HFF-Myc (cell line): ENCODE results near the gene PPP1R15A.
"Not testable (repeated sequence)": the region's sequence is repeated elsewhere in the genome, so short reads cannot be mapped to it uniquely, and the experiment has no call there.

Experiments
- DNase-seq: peaks from one replicate; pipeline ENCODE4 v3.0.0-alpha.2; 2011; ENCODE audit warnings: low read depth; ENCODE audit errors: extremely low read depth
- H3K4me3 ChIP-seq: replicated peaks from 2 replicates; pipeline ENCODE4 v1.5.1; 2011; ENCODE audit warnings: low read depth, mild to moderate bottlenecking, control low read depth, low read length
- CTCF ChIP-seq: IDR thresholded peaks from 2 replicates; pipeline ENCODE4 v1.5.1; 2012; ENCODE audit warnings: mild to moderate bottlenecking, low read depth, low read length, control low read depth; ENCODE audit errors: missing control alignments

PPP1R15A gene

GRCh38 chr19:48907671-48908070, 35.5 kb downstream of the PPP1R15A start:
- TF ChIP-seq CTCF, result no peak
- DNase-seq, result no peak
- no peak overlapping the region for H3K4me3 ChIP-seq

- not testable (repeated sequence) for H3K4me3 ChIP-seq, DNase-seq
Measured at GRCh38 chr19:48909424-48910077, 37.3 kb downstream of the PPP1R15A start.

- H3K4me3 ChIP-seq, result no peak overlapping the region
- DNase-seq, result no peak
- TF ChIP-seq CTCF, result no peak
Measured at GRCh38 chr19:48910803-48911202, 38.6 kb downstream of the PPP1R15A start.

GRCh38 chr19:48913114-48913889, 41.1 kb downstream of the PPP1R15A start:
- DNase-seq, result no peak
- H3K4me3 ChIP-seq, result no peak overlapping the region
- no peak for TF ChIP-seq CTCF

GRCh38 chr19:48914181-48914580, 42.0 kb downstream of the PPP1R15A start:
- no peak overlapping the region for H3K4me3 ChIP-seq
- DNase-seq, result no peak
- no peak for TF ChIP-seq CTCF

- H3K4me3 ChIP-seq, result no peak overlapping the region
- TF ChIP-seq CTCF, result no peak
- no peak for DNase-seq
Measured at GRCh38 chr19:48915757-48916156, 43.5 kb downstream of the PPP1R15A start.

- H3K4me3 ChIP-seq, result no peak overlapping the region
- DNase-seq, result no peak
- TF ChIP-seq CTCF, result no peak
Measured at GRCh38 chr19:48918071-48918470, 45.9 kb downstream of the PPP1R15A start.
